Naive B cell (primary cell): ENCODE measurements around the gene CCL5. TPM values are rescaled to one million over a fixed set of nuclear protein-coding genes. Genes with fewer than 3 reads are reported as not detected.

Experiments used
- ATAC-seq, 2 donors: fragments of 150-1000 bp; cut with Tn5 transposase; 2 replicates each; pipeline ENCODE4 v1.10.0; 2021; ENCODE audit warnings: low read depth in 2 of 2, mild to moderate bottlenecking in 2 of 2, moderate library complexity in 2 of 2
- DNase-seq: peaks from one replicate; pipeline ENCODE4 v3.0.0; 2022
- H3K27ac Mint-ChIP-seq, 6 donors: one replicate each; pipeline ENCODE4 v1.8.0; 2020 to 2022; ENCODE audit warnings: mild to moderate bottlenecking in 6 of 6, mixed read lengths in 6 of 6, moderate library complexity in 5 of 6, inconsistent platforms in 2 of 6
- H3K27me3 Mint-ChIP-seq, 3 donors: one replicate each; pipeline ENCODE4 v1.8.0; 2021 to 2022; ENCODE audit warnings: mixed read lengths in 3 of 3, mild to moderate bottlenecking in 1 of 3
- H3K36me3 Mint-ChIP-seq, 2 donors: one replicate each; pipeline ENCODE4 v1.8.0; 2020 to 2022; ENCODE audit warnings: mixed read lengths in 2 of 2, inconsistent platforms in 1 of 2, mild to moderate bottlenecking in 1 of 2
- H3K4me1 Mint-ChIP-seq, 3 donors: one replicate each; pipeline ENCODE4 v1.8.0; 2020 to 2022; ENCODE audit warnings: mixed read lengths in 3 of 3, inconsistent platforms in 1 of 3, mild to moderate bottlenecking in 1 of 3, moderate library complexity in 1 of 3
- H3K4me3 Mint-ChIP-seq, 8 donors: one replicate each; pipeline ENCODE4 v1.8.0; 2020 to 2022; ENCODE audit warnings: mild to moderate bottlenecking in 8 of 8, mixed read lengths in 8 of 8, moderate library complexity in 8 of 8, inconsistent platforms in 2 of 8
- H3K9me3 Mint-ChIP-seq, 7 donors: one replicate each; pipeline ENCODE4 v1.8.0; 2020 to 2022; ENCODE audit warnings: mixed read lengths in 7 of 7, mild to moderate bottlenecking in 5 of 7, inconsistent platforms in 2 of 7, moderate library complexity in 1 of 7
- polyA plus RNA-seq, 6 donors: library from polyadenylated mRNA; unstranded; fragments of 300-500 nt; fragmentation: Illumina TruSeq; gene quantifications; one replicate each; pipeline ENCODE4 v1.2.3, GENCODE V29; 2021; ENCODE audit warnings: low read depth in 6 of 6

Gene CCL5
- 10 to 100 TPM in 4 of 6 donors, 1 to 10 TPM in 2; 4.9 to 15.3 (median 12.7) TPM for polyA plus RNA-seq

DNA sequence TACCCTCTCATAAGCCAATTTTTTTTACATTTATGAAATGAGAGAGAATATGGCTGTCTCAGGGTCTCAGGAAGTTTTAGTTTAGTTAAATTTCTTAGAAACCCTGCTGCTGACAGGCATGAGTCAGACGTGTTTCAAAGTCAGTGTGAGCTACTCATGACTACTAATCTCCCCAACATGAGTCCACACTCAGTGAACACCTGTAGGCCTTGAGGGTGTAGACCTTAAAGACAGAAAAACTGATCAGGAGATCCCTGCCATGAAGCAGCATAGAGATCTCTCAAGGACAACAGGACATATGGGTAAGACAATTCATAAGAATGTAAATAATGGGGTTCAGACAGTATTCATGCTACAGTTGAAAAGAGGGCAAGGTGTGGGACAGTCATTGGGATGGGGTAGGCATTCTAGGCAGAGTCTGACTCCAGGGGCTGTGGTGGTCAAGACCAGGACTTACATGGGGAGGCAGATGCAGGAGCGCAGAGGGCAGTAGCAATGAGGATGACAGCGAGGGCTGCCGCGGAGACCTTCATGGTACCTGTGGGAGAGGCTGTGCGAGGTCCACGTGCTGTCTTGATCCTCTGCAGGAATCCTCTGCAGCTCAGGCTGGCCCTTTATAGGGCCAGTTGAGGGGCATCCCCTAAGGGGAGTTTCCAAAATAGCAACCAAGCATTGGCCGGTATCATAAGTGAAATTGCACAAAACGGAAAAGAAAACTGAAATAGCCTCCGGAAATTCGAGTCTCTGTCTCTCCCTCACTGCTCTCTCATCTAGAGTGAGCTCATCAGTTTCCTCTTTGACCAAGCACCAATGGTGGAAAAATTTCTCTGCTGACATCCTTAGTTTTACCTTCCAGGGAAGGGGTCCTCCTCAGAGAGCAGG is at the start of gene CCL5:
CCL5 (minus strand) TSS at position 588 of the 882 bp plus-strand sequence.
- H3K4me1 Mint-ChIP-seq = peaks cover 14 to 17% (median 15%) of the 10 kb centered on the region in 3 donors

DNA sequence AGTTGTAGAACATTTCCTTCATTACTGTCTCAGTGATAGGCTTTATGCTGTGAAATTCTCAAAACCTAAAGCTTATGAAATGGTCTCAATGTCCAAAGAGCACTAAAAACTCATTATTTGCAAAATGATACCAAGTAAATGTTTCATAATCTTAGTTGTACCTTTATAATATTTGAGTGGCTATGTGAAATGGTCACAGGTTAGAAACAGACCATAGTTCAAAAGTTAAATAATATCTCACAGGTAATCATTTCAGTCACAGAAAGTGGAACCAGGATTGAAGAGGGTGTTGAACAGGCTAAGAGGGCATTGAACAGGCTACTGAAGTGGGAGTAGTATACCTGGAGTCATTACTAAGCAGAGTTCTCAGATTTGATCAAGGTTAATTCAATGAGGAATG is 47.6 kb upstream of the CCL5 start:
- peaks cover 0 to 5% (median 3%) of the 10 kb centered on the region in 3 donors for H3K27me3 Mint-ChIP-seq
- no peak for ATAC-seq
- DNase-seq = no peak
- H3K4me1 Mint-ChIP-seq = peaks cover 4 to 23% (median 10%) of the 10 kb centered on the region in 3 donors
- H3K9me3 Mint-ChIP-seq = no peaks in the 10 kb centered on the region
- H3K27ac Mint-ChIP-seq = peak overlapping the region in 1 of 6 donors; percentile 82
- no peak overlapping the region for H3K4me3 Mint-ChIP-seq
- H3K36me3 Mint-ChIP-seq = no peaks in the 10 kb centered on the region

More for the DNA sequence above, at the start of gene CCL5:
- Mint-ChIP-seq H3K9me3 (no peaks in the 10 kb centered on the region), H3K27ac (peak within 1 kb of the TSS in 3 of 6 donors; percentile 9 to 54 (median 10)), H3K36me3 (no peaks in the 10 kb centered on the region), H3K27me3 (peaks cover 0 to 6% (median 0%) of the 10 kb centered on the region in 3 donors), H3K4me3 (peak within 1 kb of the TSS in 5 of 8 donors; percentile 10 to 44 (median 37))
- ATAC-seq (peak; percentile 52 to 64), DNase-seq (no peak)

DNA sequence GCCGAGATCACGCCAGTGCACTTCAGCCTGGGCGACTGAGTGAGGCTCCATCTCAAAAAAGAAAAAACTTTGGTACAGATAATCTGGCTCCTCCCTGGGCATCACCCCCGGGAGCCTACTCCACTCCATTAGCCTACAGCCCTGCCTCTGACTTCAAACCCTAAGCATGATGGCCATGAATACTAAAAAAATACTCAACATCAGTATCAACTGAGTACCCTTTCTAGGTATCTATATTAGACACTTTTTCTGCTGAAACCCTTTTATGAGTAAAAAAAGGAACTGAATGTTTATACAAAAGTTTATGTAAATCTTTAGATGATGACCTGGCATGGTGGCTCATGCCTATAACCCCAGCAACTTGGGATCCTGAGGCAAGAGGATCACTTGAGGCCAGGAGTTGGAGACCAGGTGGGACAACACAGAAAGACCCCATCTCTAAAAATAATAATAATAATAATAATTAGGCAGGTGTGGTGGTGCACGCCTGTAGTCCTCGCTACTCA is 43.5 kb upstream of the CCL5 start:
- Mint-ChIP-seq H3K27ac (no peak overlapping the region), H3K4me3 (peak overlapping the region in 1 of 8 donors; percentile 47), H3K27me3 (peaks cover 0 to 3% (median 0%) of the 10 kb centered on the region in 3 donors), H3K9me3 (no peaks in the 10 kb centered on the region), H3K36me3 (no peaks in the 10 kb centered on the region), H3K4me1 (peaks cover 0 to 9% (median 4%) of the 10 kb centered on the region in 3 donors)
- ATAC-seq = peak in 1 of 2 donors; percentile 18
- DNase-seq = no peak

DNA sequence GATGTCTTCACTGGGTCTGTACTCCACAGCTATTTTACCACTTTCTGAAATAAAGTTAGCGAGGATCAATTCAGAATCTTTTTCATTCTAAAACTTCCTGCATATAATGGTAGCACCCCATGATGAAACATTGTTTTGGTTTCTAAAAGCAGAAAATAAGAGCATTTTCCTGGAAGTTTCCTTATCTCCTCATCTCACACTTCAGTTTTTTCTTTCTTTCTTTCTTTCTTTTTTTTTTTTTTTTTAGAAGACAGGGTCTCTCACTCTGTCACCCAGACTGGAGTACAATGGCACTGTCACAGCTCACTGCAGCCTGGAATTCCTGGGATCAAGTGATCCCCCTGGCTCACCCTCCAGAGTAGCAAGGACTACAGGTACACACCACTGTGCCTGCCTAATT is 40.1 kb upstream of the CCL5 start:
- peaks cover 0 to 5% (median 0%) of the 10 kb centered on the region in 3 donors for H3K27me3 Mint-ChIP-seq
- DNase-seq = no peak
- no peak for ATAC-seq
- H3K4me1 Mint-ChIP-seq = peaks cover 0 to 9% (median 4%) of the 10 kb centered on the region in 3 donors
- no peak overlapping the region for H3K4me3 Mint-ChIP-seq
- no peak overlapping the region for H3K27ac Mint-ChIP-seq
- no peaks in the 10 kb centered on the region for H3K9me3 Mint-ChIP-seq
- H3K36me3 Mint-ChIP-seq = no peaks in the 10 kb centered on the region

DNA sequence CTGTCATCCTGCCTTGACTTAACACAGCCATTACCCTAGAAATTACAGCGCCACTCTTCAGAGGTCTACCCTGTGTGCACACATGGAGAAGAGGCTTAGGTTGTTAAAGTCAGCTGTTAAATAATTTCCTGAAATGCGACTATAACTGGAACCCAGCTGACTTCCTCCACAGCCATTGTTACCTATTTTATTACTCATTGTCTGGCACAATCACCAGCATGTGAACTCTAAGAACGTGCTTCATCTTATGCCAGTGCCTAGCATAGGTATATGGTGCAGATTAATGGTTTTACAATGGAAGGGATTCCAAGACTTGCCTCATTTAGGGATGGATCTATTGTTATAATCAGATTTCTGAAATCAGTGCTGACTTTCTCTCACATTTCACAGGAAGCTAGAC is 38.5 kb upstream of the CCL5 start:
- Mint-ChIP-seq H3K4me1 (no peaks in the 10 kb centered on the region), H3K27ac (no peak overlapping the region), H3K27me3 (peaks cover 0 to 5% (median 0%) of the 10 kb centered on the region in 3 donors), H3K9me3 (no peaks in the 10 kb centered on the region), H3K4me3 (no peak overlapping the region), H3K36me3 (no peaks in the 10 kb centered on the region)
- ATAC-seq (no peak), DNase-seq (no peak)

DNA sequence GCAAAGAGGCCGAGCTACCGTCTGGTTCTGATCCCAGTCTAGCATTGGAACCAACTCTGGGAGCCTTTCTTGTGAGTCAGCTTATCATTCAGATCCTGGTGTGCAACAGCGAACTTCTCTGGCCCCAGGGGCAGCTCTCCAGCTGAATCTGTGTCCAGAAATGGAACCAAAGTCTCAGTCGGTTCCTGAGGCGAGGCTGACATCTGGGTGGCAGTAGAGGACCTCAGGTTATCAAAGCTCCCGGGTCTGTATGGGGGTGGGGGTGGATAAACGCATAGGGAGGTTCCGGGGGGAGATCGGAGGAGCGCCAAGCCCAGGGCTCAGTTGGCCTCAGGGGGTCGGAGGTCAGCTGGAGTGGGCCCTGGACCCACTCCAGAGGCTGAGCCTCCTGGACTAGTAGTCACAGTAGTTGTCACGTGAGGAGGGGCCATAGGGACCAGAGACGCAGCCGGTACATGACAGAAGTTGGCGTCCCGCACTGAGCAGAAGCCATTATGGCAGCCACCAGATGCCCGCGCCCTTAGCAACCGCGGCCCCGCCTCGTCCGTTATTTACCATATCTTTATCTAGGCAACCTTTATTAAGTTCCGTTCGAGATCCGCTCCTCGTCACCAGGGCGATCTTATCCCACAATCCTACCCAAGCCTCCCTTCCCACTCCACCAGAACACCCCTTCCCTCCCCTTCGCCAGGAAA is 37.5 kb upstream of the CCL5 start:
- Mint-ChIP-seq H3K27me3 (peaks cover 0 to 5% (median 0%) of the 10 kb centered on the region in 3 donors), H3K4me3 (no peak overlapping the region), H3K27ac (no peak overlapping the region), H3K9me3 (no peaks in the 10 kb centered on the region), H3K36me3 (no peaks in the 10 kb centered on the region), H3K4me1 (no peaks in the 10 kb centered on the region)
- no peak for DNase-seq
- ATAC-seq = no peak

DNA sequence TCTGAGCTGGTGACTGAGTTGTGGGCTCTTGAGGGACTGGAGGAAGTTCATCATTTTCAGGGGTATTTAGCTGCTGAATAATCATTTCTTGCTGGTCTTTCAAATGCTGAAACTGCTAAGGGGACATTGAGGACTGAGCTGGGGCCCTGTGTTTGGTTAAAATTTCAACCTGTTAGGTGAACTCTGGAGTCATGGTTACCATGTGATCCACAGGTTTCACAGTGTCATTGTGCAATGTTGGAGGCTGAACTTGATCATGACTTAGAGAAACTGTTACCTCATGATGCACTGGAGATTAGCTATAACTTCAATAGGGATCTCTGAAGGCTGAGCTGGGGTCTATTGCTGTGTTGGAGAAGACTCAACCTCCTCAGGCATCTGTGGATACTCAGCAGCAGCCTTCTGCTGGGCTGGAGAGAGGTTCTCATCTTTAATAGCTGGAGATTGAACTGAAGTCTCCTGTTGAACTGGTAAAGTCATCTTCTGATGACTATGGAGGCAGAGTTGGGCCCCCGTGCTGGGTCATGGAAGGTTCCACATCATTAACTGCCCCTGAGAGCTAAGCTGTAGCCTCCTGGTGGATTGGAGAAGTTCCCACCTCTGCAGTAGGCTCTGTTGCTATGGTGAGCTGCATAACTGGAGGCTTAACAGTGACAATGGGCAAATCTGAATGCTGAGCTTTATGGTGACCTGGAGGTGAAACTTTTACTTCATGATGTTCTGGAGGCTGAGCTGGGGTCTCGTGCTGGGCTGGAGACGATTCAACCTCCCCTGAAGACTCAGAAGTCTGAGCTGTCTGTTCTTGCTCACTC is 35.2 kb upstream of the CCL5 start:
- Mint-ChIP-seq H3K4me1 (no peaks in the 10 kb centered on the region), H3K9me3 (no peaks in the 10 kb centered on the region), H3K27ac (peak overlapping the region in 1 of 6 donors; percentile 13), H3K27me3 (peaks cover 0 to 5% (median 0%) of the 10 kb centered on the region in 3 donors), H3K4me3 (no peak overlapping the region), H3K36me3 (no peaks in the 10 kb centered on the region)
- ATAC-seq (no peak), DNase-seq (no peak)

DNA sequence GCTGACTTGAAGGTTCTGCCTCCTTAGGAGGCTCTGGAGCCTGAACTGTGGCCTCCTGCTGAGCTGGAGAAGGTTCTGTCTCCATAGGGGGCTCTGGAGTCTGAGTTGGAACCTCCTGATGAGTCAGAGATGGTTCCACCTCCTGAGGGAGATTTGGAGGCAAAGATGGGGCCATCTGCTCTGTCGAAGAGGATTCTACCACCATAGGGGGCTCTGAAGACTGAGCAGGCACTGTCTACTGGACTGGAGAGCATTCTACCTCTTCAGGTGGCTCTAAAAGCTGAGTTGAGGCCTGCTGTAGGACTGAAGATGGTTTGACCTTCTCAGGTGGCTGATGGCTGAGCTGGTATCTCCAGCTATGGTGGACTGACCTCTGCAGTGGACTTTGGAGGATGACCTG is 34.2 kb upstream of the CCL5 start:
- no peaks in the 10 kb centered on the region for H3K9me3 Mint-ChIP-seq
- H3K36me3 Mint-ChIP-seq = no peaks in the 10 kb centered on the region
- no peaks in the 10 kb centered on the region for H3K4me1 Mint-ChIP-seq
- no peak overlapping the region for H3K4me3 Mint-ChIP-seq
- H3K27me3 Mint-ChIP-seq = peaks cover 0 to 5% (median 0%) of the 10 kb centered on the region in 3 donors
- ATAC-seq (no peak), DNase-seq (no peak)
- no peak overlapping the region for H3K27ac Mint-ChIP-seq

DNA sequence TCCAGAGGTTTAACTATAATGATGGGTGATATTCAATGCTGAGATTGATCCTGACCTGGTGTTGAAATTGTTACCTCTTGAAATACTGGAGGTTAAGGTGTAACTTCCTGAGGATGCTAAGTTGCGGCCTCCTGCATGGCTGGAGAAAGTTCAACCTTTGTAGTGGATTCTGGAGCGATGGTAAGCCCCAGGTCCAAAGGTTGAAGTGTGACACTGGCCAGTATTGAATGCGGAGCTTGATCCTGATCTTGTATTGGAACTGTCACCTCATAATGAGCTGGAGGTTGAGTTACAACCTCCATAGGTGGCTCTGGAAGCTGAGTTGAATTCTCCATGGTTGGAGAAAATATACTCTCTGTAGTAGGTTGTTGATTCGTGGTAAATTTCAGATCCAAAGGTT is 33.4 kb upstream of the CCL5 start:
- DNase-seq = no peak
- no peak for ATAC-seq
- no peak overlapping the region for H3K27ac Mint-ChIP-seq
- no peak overlapping the region for H3K4me3 Mint-ChIP-seq
- no peaks in the 10 kb centered on the region for H3K4me1 Mint-ChIP-seq
- H3K36me3 Mint-ChIP-seq = no peaks in the 10 kb centered on the region
- H3K9me3 Mint-ChIP-seq = no peaks in the 10 kb centered on the region
- H3K27me3 Mint-ChIP-seq = peaks cover 0 to 5% (median 0%) of the 10 kb centered on the region in 3 donors

DNA sequence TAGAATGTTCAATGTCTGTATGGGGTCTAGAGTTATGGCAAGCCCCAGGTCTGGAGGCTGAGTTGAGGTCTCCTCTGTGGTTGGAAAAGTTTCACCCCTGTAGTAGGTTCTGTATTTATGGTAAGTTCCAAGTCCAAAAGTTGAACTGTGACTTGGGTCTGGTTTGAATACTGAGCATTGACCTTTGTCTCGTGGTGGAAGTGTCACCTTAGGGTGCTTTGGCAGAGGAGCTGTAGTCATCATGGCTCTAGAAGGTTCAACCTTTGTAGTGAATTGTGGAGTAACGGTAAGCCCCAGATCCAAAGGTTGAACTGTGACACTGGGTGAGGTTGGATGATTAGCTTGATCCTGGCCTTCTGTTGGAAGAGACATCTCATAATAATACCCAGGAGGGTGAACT is 32.8 kb upstream of the CCL5 start:
- peaks cover 0 to under 1% (median 0%) of the 10 kb centered on the region in 3 donors for H3K27me3 Mint-ChIP-seq
- ATAC-seq (no peak), DNase-seq (no peak)
- peak overlapping the region in 2 of 6 donors; percentile 39 to 61 for H3K27ac Mint-ChIP-seq
- H3K36me3 Mint-ChIP-seq = no peaks in the 10 kb centered on the region
- H3K4me1 Mint-ChIP-seq = no peaks in the 10 kb centered on the region
- H3K4me3 Mint-ChIP-seq = no peak overlapping the region
- no peaks in the 10 kb centered on the region for H3K9me3 Mint-ChIP-seq

DNA sequence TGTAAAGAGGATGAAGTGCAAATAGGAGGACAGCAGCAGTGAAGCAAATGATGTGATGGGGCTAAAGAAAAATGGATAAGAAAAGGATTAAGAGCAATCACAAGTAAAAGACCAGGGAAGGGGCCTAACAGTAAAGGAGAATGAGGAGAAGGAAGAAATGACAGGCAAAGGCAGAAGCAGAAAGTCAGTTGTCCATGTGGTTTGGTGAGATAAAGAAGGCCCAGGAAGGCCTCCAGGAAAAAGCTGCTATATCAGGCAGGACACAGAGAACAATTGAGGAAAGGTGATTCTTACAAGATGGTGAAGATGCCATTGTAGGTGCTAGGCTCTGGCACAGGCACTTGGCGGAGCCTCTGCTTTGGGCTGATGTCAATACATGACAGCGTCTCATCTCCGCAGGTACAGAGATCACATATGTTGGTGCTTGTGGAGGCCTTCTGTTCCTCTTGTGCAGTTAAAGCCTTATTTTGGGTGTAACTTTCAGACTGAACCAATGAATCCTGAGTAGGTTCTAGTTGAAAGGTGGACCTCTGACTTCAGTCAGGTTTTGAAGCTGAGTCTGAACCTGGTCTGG is 32.3 kb upstream of the CCL5 start:
- Mint-ChIP-seq H3K4me1 (no peaks in the 10 kb centered on the region), H3K27me3 (no peaks in the 10 kb centered on the region), H3K27ac (no peak overlapping the region), H3K9me3 (no peaks in the 10 kb centered on the region), H3K4me3 (no peak overlapping the region), H3K36me3 (no peaks in the 10 kb centered on the region)
- DNase-seq = no peak
- ATAC-seq = no peak

DNA sequence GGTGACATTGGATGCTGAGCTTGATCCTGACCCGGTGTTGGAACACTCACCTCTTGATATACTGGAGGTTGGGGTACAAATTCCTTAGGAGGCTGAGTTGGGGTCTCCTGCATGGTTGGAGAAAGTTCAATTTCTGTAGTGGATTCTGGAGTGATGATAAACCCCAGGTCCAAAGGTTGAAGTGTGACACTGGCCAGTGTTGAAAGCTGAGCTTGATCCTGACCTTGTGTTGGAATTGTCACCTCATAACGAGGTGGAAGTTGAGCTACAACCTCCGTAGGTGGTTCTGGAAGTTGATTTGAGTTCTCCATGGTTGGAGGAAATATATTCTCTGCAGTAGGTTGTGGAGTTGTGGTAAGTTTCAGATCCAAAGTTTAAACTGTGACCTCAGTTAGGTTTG is 29.2 kb upstream of the CCL5 start:
- no peak for ATAC-seq
- H3K4me1 Mint-ChIP-seq = no peaks in the 10 kb centered on the region
- DNase-seq = no peak
- H3K27ac Mint-ChIP-seq = no peak overlapping the region
- H3K27me3 Mint-ChIP-seq = no peaks in the 10 kb centered on the region
- H3K9me3 Mint-ChIP-seq = no peaks in the 10 kb centered on the region
- H3K4me3 Mint-ChIP-seq = no peak overlapping the region
- H3K36me3 Mint-ChIP-seq = no peaks in the 10 kb centered on the region

DNA sequence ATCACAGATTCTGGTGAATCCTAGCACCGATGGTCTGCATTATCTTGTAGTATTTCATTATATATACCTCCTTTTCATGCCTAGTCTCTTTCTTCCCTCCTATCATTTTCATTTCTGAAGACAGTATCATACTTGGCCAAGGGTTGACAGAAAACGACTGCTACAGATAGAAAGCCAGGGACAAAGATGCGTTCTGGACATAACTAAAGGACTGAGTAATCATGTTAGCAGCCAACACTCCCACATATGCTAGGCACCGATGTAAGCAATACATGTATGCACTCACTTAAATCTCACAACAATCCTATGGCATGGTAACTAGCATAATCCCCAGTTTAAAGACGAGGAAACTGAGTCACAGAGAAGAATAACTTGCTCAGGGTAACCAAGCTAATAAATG is 27.5 kb upstream of the CCL5 start:
- no peaks in the 10 kb centered on the region for H3K4me1 Mint-ChIP-seq
- no peaks in the 10 kb centered on the region for H3K27me3 Mint-ChIP-seq
- DNase-seq = no peak
- H3K9me3 Mint-ChIP-seq = no peaks in the 10 kb centered on the region
- H3K4me3 Mint-ChIP-seq = no peak overlapping the region
- H3K27ac Mint-ChIP-seq = no peak overlapping the region
- no peak for ATAC-seq
- no peaks in the 10 kb centered on the region for H3K36me3 Mint-ChIP-seq
